LNCaP clone FGC (cell line): ENCODE results near the gene SGCA.

Experiments used
- DNase-seq: peaks from one replicate; pipeline ENCODE4 v3.0.0-alpha.2; 2011; ENCODE audit warnings: low read depth
- H3K4me3 ChIP-seq: 2 replicates; pipeline ENCODE4 v1.5.1; 2011; ENCODE audit warnings: mild to moderate bottlenecking, low read depth, low read length, control low read depth
- TF ChIP-seq, protein P1 (sequence below): IDR thresholded peaks from 2 replicates; pipeline ENCODE4 v1.5.1; 2012; ENCODE audit warnings: mild to moderate bottlenecking; ENCODE audit not compliant: control insufficient read depth, insufficient read depth; ENCODE audit errors: extremely low read depth

Gene SGCA

DNA sequence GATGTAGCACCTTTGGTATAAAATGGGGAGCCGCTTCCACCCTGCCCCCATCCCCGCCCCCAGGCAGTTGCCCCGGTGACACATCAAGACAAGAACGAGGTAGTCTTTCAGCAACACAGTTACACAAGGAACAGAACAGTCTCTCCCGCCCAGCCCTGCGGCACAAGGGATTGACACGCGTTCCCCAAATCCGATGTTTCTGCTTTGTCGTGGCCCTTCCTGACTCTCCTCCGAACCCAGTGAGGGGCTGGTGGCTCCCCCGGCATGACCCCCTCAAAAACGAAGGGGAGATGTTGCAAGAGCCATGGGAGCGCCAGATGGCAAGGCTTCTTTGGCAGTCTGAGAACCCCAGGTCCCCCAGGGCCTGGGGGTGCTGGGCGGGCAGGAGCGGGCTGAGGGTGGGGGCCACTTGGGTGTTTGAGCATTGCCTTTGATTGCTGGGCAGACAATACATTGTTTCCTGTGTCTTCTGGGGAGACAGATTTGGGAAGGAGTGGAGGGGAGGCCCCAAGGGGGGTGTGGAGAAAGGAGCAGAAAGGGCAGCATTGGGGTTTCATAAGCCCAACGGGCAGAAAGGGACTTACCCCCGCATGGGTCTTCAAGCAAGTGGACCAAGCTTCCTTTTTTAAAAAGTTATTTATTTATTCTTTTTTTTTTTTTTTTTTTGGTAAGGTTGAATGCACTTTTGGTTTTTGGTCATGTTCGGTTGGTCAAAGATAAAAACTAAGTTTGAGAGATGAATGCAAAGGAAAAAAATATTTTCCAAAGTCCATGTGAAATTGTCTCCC, 19.0 kb downstream of the SGCA start:
- no peak for DNase-seq
- no peak overlapping the region for H3K4me3 ChIP-seq

DNA sequence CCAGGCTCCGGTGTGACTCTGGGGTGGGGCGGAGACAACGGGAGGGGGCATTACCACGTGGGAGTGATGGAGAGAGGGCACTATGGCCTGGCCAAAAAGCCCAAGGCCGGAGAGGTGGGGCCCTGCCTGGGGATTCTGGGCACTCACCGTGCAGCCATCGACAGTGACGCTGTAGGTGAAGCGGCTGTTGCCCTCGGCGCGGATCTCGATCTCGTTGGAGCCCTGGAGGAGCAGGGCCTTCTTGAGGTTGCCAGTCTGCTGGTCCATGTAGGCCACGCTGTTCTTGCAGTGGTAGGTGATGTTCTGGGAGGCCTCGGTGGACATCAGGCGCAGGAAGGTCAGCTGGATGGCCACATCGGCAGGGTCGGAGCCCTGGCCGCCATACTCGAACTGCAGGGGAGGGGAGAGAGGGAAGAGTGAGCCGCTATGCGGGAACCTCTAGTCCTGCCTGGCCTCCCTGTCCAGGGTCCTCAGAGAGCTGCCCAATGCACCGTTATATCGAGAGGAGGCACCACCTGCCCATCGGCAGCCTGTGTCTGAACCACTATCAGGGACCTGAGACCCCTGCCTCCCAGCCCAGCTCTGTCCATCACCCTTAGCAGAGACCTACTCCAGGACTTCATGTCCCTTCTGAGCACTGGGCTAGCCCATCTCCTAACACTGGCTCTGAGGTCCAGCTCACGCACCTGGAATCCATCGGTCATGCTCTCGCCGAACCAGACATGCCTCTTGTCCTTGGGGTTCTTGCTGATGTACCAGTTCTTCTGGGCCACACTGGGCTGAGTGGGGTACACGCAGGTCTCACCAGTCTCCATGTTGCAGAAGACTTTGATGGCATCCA, 20.0 kb downstream of the SGCA start:
- TF ChIP-seq, protein P1, sequence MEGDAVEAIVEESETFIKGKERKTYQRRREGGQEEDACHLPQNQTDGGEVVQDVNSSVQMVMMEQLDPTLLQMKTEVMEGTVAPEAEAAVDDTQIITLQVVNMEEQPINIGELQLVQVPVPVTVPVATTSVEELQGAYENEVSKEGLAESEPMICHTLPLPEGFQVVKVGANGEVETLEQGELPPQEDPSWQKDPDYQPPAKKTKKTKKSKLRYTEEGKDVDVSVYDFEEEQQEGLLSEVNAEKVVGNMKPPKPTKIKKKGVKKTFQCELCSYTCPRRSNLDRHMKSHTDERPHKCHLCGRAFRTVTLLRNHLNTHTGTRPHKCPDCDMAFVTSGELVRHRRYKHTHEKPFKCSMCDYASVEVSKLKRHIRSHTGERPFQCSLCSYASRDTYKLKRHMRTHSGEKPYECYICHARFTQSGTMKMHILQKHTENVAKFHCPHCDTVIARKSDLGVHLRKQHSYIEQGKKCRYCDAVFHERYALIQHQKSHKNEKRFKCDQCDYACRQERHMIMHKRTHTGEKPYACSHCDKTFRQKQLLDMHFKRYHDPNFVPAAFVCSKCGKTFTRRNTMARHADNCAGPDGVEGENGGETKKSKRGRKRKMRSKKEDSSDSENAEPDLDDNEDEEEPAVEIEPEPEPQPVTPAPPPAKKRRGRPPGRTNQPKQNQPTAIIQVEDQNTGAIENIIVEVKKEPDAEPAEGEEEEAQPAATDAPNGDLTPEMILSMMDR: no peak
- no peak for DNase-seq

More for the DNA sequence above, 19.0 kb downstream of the SGCA start:
- TF ChIP-seq, protein P1: no peak

GRCh38 chr17:50186661-50187393, 21.0 kb downstream of the SGCA start:
- DNase-seq: no peak
- TF ChIP-seq, protein P1: no peak
- no peak overlapping the region for H3K4me3 ChIP-seq

More for the DNA sequence above, 20.0 kb downstream of the SGCA start:
- no peak overlapping the region for H3K4me3 ChIP-seq

DNA sequence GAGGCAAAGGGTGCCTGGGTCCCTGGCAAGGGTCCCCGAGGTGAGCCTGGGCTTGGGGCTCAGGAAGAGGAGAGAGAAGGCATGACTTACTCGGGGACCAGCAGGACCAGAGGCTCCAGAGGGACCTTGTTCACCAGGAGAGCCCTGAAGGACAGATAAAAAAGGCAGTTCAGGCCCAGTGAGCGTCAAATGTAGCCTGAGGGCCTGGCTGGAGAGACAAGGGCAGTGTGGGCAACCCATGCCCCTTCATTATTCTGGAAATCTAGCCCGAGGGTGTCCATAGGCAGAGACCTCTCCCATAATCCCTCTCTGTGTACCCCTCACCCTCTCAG, 21.6 kb downstream of the SGCA start:
- H3K4me3 ChIP-seq: no peak overlapping the region
- DNase-seq: no peak
- TF ChIP-seq, protein P1: no peak

DNA sequence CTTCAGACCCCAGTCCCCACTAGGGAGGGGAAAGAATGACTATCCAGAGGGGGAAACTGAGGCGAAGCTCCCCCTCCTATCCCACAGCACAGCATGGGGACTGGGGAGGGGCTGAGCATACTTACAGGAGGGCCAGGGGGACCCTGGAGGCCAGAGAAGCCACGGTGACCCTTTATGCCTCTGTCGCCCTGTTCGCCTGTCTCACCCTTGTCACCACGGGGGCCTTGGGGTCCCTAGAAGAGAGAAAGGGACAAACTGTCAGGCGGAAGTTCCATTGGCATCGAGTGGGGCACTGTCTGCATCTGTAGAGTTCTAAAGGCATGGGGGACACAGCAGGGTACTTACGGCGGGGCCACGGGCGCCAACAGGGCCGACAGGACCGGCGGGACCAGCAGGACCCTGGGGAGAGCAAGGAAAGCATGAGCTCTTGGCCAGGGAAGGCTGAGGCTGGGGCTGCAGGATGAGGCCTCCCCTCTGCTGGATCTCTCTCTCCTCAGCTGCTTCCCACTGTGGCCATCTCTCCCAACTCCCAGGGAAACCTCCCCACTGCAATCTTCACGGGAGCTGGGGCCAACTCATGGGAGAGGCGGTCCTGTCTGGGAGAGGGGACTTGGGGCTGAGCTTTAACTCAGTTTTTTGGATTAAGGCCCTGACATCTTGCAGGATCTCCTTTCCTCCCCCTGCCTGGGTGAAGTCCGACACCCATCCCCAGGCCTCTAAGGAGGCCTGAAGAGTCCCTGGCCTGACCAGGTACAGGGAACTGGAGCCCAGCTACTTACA, 22.1 kb downstream of the SGCA start:
- TF ChIP-seq, protein P1: no peak
- H3K4me3 ChIP-seq: no peak overlapping the region

GRCh38 chr17:50188531-50188920, 22.7 kb downstream of the SGCA start:
- no peak overlapping the region for H3K4me3 ChIP-seq
- TF ChIP-seq, protein P1: no peak
- DNase-seq: no peak

More for the DNA sequence above, 22.1 kb downstream of the SGCA start:
- DNase-seq: no peak
